Measurements from ENCODE around the gene WRAP73.

WRAP73 gene

DNA sequence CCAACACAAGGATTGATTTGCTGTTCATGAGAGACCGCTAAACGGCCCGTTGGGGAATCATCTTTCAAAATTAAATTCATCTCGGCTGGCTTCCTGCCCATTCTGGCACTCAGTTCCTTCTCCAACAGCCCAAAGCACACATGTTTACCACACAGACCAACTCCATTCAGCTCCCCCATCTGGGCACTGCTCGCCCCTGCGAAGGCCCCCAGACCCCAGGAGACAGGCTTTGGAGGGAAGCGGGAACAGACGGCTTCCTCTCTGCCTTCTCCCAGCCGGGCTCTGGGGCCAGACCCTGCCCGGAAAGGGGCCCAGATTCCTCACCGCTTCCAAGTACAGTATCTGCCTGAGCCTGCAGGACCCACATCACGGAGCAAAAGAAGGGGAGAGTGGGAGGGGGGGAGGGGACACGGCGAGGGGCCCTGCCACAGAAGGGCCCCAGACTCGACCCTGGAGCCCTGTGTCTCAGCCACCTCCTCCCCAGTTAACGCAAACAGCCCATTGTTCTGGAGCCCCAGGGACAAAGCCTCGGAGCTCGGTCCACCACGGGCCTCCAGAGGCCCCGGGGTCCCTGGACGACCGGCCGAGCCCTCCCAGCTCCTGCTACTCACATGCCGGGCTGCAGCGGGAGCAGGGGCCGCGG, 39.3 kb downstream of the WRAP73 start:
- DNase-seq (ENCODE audit: low spot score) = peak; percentile 59

DNA sequence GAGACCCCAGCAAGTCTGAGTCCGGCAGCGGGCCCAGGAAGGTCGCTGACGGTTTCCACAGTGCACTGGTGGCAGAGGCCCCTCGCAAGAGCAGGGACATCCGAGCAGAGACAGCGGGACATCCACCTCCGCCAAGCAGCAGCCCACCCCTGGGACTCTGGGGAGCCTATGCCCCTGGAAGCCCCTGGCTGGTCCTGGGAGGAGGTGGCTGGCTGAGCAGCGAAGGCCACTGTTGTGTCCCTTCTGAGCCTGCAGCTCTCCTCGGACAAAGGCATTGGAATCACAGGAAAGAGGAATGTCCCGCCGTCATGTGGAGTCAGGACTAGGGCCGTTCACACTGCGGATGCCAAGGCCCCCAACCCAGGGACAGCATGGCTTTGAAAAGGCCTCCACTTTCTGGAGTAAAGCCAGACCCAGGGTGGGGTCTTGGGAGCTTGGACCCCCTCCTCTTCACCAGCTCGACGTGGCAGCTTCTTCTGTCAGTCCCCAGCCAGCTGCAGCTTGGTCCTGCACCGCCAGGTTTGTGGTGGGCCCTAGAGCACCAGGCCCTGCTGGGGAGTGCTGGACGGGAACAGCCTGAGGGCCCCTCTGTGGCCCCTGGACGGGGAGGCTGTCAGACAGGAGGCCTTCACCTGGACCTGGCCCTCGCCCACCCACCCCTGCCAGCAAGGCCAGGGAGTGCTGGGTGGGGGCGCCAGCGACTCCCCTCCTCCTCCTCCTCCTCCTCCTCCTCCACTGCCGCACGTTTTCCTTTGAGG, 40.0 kb downstream of the WRAP73 start:
- peak; percentile 64 for DNase-seq (ENCODE audit: low spot score)

DNA sequence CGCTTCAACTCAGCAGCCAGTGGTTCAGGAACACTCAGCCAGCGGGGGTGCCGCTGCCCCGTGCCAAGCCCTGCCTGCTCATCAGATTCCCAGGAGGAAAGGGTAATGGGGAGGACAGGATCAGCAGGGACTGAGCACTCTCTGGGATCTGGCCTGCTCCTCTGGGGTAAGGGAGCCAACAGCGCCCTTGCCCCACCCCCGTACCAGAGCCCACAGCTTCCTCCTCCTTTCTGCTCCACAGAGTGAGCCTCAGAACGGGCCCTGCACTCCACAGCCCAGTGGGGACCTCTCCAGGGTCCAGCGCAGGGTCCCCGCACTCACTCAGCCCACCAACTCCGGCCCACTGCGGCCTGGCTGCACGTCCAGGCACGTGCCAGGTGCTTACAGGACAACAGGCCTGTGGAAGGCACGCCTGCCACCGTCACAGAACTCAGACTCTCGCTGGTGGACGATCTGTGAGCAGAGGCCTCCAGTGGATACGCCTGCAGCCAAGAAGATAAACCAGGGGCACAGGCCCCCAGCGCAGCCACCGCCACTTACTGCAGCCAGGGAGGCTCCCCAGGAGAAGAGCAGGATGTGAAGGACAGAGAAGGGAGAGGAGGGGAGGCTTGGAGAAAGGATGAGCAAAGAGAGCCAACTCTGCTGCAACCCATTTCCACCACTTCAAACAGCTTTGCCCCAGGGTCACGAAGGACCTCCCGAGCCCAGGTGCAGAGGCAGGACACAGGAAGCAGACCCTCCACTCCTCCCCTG, 40.7 kb downstream of the WRAP73 start:
- DNase-seq (ENCODE audit: low spot score) = no peak

DNA sequence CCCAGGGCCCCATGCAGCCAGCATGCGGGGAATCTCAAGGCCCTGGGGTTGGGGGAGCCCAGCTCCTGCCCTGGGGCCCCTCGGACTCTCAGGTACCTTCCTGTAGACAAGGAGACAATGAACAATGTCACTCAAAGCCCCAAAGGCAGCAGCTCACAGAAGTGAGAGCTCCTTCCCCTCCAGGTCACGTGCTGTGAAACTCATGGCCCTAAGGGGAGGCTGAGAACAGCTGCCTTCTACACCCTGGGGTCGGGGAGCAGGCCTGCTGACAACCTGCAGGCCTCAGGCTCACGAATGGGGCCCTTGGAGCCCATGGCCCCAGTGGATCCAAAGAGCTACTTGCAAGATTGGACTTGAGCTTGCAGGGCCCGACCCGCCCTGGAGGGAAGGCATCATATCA, 41.7 kb downstream of the WRAP73 start:
- DNase-seq (ENCODE audit: low spot score) = no peak

DNA sequence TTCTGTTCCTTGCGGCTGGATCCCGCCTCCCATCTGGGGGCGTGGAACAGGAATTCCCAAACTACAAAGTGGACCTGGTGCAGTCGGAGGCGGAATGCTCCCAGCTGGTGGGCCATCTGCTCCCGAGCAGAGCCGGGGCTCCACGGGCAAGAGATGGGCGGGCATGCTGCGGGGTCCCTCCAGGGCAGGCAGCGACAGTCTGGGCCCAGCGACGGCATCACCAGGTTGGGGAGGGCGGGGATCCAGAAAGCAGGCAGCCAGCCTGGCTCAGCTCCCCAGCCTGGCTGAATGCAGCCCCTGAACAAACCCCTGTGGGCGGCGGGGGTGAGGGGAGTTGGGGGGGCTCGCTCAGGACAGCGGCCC, 42.2 kb downstream of the WRAP73 start:
- DNase-seq (ENCODE audit: low spot score) = no peak

DNA sequence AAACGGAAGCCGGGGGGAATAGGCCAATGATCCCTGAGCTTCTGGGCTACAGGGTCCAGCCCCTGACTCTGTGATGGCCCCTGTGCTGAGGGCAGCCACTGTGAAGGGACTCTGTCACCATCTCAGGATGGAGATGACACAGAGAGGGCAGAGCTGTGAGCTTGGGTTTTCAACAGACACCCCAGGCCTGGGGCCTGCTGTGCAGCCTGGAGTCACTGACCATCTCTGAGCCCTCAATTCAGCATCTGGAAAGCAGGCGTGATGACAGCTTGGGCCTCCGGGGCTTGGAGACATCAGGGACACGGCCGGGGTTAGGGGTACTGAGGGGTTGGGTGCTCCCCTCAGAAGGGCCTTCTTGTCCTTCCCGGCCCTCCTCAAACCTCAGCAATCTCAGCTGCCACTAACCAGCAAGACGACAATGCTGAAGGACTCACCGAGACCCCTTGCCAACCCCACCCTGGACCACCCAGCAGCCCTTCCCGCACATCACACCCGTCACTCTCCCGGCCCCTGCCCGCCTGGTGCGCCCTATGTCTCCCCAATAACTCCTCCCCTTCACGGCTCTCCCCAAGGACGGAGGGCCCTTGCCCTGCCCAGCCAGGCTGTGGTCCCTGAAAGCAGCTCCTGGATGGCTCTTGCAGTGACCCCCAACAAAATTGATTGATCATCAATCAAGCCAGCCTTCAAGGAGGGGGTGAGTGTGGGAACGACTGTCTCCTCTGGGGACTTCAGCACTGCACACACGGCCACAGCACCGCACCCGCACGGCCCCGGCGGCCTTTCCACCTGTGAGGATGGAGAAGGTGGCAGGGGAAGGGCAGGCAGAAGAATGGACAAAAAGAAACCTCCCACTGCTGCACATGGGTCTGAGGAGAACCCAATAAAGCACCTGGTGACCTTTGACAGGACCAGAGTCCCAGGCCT, 42.9 kb downstream of the WRAP73 start:
- DNase-seq (ENCODE audit: low spot score) = no peak

DNA sequence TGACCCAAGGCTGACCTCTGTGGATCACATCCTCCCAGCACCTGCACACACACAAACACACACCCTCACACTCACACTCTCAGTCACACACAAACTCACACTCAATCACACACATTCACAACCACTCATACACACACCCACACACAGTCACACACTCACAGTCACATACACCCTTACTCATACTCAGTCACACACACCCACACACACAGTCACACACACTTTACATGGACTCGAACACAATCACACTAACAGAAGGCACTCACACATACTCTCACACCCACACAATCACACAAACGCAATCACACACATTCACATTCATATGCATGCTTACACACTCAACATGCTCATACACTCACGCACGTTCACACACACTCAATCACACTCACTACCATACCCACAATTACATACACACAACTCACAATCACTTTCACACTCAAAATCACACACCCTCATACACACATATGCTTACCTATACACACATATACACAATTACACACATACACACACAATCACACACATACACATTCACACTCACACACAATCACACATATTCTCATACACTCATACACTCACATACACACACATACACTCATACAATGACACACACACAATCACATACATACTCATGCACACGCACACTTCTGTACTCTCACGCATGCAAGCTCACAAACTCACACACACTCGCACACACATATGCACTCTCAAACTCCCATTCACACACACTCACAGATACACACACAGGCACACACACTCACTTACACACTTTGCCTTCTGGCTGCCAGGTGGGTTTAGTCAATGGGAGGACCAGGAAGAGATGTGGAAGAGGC, 44.7 kb downstream of the WRAP73 start:
- no peak for DNase-seq (ENCODE audit: low spot score)

DNA sequence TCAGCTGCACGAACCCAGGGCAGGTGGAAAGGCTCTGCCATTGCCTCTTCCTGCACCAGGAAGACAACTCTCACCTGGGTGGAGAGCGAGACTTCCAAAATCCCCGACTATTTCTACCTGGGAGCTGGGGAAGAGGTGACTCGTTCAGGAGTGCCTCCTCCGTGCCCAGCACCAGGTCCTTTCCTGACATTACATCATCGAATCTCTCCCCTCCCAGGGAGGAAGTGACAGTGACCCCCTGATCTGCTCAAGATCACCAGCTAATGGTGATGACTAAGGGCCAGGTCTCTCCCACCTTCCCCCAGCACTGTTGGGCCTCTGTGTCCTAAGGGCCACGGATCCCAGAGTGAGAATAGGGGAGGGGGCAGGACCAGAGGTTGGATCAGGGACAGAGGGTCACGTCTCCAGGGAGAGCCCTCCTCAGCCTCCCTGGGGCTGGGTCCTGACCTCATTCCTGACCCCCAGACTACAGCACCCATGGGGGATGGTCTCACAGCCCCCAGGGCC, 45.4 kb downstream of the WRAP73 start:
- no peak for DNase-seq (ENCODE audit: low spot score)

DNA sequence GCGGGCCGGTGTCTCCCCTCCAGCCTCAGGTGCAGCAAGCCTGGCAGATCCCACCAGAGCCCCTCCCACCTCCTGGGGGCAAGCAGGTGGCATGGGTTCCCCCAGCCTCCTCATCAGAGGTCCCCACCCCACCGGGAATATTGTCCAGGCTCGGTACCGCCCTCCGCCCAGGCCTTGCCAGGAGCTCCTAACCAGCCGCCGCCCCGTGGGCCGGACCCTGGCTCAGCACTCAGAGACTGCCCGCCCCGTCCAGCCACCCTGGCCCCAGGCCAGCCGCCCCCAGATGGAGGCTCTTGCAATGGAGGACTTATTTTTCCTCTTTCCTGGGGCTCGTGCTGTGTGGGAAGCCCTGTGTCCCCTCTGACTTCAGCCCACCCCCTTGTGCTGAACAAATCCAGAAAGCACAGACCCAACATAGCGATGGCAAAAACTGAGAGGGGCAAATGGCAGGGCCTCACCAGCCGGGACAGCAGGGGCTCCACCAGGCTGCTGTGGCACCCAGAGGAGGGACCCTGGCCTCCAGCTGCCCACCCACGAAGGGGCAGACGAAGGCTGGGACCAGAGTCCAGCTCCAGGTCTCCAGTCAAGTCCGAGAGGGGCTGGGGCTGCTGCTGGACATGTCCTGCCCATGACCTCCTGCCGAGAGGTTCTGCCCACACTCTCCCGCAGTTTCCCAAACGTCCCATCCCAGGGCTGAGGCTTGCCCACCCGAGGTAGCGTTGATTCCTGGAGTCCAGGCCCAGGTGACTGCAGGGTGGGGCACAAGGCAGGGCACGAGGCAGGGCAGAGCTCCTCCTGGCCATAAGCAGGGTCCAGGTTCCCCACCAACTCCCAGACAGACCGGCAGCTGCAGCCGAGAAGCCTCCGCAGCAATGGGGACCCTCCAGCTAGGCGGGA, 46.1 kb downstream of the WRAP73 start:
- no peak for DNase-seq (ENCODE audit: low spot score)

DNA sequence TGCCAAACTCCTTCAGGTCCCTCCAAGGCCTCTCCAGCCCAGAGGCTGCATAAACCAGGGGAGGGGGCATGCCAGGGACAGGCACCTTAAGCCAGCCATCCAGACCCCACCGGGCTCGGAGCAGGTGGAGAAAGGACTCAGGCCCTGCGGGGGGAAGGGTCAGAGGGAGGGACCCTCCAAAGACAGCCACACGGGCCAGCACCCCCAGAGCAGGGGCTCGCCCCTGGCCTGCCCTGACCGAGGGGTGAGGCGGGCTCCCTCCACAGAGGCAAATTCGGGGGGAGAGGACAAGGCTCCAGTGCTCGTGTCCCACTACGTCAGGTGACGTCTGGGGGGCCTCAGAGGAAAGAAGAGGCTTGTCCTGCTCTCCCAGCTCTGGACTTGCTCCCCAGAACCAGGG, 46.7 kb downstream of the WRAP73 start:
- no peak for DNase-seq (ENCODE audit: low spot score)

DNA sequence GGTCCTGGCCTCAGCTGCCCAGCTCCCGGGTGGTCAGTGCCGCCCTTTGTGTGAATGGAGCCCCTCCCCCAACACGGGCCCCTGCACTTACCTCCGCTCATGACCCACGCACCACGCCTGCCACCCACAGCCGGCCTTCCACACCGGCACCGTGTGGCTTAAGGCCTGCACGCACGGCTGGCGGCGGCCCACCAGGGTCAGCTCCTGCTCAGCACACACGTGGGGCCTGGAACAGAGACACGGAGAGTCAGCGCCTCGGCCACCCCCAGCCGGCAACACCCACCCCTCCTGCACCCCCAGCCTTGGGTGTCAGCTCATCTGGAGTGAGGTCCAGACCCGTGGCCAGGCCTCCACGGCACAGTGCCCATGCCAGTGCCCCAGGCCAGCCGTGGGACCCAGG, 47.5 kb downstream of the WRAP73 start:
- no peak for DNase-seq (ENCODE audit: low spot score)

DNA sequence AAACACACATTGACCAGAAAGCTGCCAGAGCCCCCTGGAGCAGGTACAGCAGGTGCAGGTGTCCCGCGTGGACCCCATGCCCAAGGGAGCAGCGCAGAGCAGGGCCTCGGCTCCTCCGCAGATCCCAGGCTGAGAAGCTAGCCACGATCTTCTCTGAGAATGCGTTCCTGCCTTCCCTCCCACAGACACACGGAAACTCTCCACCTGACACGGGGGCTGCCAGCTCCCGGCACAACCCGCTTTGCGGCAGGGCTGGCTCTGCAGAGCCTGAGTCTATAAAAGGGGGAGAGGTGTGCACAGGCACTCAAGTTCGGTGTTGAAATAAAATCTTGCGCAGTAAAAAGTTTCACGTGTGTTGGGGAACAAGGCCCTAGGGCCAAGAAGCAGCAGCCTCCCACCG, 48.2 kb downstream of the WRAP73 start:
- DNase-seq (ENCODE audit: low spot score) = no peak

DNA sequence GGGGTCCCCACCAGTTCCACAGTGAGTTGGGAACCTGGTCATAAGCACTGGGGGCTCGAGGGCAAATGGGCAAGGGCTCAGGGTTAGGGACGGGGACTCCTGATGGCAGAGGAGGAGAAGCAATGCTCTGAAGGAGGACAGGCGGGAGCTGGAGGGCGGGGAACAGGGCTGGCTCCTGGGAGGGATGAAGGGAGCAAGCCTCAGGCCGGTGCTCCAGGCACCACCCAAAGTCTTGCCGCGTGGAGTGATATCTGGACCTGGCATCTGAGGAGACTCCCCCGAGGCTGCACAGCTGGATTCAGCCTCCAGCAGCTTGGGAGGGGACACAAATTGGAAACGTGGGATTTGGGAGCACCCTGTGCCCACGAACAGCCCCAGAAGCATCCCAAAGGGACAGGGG, 49.5 kb downstream of the WRAP73 start:
- no peak for DNase-seq (ENCODE audit: low spot score)

DNA sequence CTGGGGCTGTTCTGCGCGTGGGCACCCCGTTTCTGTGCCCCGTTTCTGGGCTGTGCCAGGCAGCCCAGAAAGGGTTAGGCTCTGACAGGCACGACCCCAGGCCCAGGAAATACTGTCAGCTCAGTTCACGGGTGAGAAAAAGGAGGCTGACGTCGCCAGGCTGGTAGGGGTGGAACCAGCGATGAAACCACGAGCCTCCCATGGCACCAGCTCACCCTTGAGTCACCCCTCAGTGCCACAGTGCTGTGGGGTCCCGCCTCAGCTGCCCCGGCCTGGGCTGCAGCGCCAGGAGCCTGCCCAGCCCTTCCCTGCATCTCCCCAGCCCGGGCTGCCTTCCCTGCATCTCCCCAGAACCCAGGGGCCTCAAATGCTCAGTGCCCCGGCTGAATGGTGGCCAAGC, 50.1 kb downstream of the WRAP73 start:
- DNase-seq (ENCODE audit: low spot score) = no peak

DNA sequence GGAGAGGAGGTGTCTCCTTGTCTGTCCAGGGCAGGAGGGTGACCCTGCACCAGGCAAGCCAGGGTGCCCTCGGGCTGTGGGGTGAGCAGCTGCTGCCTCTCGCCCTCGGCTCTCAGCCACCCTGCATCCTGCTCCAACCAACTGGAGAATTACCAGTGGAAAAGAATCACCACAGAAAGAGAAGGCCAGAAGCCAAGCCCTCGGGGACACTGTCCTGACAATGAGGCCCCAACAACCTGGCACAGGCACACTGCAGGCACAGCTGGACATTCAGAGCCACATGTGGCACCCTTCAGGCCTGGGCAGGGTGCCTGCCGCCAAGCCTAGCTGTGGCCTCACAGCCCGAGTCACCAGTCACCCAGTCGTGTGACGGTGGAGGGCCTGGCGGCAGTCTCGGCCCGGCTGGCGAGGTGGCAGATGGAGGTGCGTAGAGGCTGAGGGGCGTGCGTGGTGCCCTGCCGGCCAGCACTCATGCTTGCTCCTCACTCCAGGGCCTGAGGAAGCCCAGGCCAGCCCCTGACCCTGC, 50.6 kb downstream of the WRAP73 start:
- DNase-seq (ENCODE audit: low spot score) = no peak

DNA sequence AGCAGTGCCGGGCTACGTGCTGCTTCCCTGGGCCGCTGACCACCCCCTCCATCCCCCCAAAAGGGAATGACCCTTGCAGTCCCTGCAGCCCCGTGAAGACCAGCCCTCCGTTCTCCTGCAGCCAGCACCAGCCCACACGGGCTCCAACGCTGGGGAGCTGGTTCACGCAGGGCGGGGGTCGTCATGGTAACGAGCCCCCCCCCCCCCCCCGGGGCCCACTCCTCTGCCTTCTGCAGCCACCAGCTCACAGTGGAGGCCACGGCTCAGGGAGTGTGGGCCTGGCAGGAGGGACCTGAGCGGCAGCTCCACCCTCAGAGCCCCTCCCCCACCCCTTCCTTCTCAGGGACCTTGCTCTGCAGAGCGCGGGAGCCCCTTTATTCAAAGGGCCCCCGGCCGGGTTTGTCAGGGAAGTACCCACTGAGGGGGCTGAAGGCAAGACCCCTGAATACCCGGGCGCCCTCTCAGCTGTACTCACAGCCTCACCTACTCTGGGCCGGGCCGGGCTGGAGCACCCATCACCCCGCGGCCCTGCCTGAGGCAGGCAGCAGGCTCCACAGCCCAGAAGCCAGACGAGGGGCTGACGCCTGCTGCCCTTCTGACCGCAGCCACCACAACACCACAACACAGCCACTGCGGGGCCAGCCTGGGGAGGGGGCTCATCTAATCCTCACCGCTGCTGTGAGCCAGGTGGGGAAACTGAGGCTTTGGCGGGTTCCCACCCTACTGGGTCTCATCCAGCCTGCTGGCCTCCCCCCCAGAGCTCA, 51.2 kb downstream of the WRAP73 start:
- peak; percentile 66 for DNase-seq (ENCODE audit: low spot score)

DNA sequence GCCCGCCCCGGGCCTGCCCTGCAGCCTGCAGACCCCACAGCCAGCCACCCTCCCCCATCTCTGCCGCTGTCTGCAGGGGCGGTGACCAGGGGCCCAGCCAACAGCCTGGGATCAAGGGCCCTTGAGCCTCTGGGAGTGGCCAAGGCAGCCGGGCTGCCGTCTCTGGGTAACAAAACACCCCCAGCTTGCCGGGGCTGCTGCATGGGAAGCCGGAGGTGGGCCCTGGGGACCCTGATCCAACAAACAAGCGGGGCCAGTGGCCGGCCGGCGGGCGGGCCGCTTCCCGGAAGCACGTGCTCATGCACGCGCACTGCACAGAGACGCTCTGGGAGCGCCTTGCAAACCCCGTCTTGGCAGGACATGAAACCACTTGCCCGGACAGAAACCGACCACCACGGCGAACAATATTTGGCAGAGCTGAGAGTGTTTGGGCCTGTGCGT, 51.8 kb downstream of the WRAP73 start:
- no peak for DNase-seq (ENCODE audit: low spot score)

DNA sequence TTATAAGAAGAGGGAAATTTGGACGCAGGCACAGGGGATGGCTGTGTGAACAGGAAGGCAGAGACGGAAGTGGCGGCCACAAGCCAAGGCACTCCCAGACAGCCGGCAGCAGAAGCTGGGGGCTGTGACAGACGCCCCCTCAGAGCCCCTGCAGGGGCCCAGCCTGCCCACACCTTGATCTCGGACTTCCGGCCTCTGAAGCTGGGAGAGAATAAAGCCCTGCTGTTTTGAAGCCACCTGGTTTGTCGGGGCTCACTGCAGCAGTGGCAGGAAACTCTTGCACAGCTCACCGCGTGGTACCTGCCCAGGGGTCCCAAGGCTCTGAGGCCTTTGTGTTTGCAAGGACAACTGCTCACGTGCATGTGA, 52.3 kb downstream of the WRAP73 start:
- DNase-seq (ENCODE audit: low spot score) = no peak

All from ecto neural progenitor cell (in vitro differentiated cells).